GM12872 (cell line): ENCODE measurements around the gene KCND3.

Source experiments
- TF ChIP-seq, protein P1 (sequence below): IDR thresholded peaks from 3 replicates; pipeline ENCODE4 v1.5.1; 2011; ENCODE audit warnings: low read depth, mild to moderate bottlenecking, low read length, moderate library complexity; ENCODE audit not compliant: insufficient read depth

Gene KCND3

DNA sequence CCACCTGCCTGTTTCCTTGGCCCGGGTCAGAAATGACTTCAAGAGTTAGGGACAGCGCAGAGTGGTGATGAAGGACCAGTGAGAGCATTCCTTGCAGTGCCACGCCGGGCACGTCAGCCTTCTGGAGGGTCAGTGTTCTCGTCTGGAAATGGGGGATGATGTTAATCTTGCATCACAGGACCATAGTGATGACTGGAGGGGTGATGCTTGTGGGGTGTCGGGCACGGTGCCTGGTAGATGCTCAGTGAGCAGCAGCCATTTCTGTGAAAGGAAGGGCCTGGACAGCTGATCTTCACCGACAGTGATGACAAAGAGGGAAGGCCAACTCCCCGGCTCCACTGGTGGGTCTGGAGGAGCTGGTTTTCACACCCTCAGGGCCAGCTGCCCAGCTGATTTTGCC is 177.6 kb downstream of the KCND3 start:
- TF ChIP-seq, protein P1, sequence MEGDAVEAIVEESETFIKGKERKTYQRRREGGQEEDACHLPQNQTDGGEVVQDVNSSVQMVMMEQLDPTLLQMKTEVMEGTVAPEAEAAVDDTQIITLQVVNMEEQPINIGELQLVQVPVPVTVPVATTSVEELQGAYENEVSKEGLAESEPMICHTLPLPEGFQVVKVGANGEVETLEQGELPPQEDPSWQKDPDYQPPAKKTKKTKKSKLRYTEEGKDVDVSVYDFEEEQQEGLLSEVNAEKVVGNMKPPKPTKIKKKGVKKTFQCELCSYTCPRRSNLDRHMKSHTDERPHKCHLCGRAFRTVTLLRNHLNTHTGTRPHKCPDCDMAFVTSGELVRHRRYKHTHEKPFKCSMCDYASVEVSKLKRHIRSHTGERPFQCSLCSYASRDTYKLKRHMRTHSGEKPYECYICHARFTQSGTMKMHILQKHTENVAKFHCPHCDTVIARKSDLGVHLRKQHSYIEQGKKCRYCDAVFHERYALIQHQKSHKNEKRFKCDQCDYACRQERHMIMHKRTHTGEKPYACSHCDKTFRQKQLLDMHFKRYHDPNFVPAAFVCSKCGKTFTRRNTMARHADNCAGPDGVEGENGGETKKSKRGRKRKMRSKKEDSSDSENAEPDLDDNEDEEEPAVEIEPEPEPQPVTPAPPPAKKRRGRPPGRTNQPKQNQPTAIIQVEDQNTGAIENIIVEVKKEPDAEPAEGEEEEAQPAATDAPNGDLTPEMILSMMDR = no peak

GRCh38 chr1:111805251-111805650 is 184.2 kb downstream of the KCND3 start:
- TF ChIP-seq, protein P1 = no peak

DNA sequence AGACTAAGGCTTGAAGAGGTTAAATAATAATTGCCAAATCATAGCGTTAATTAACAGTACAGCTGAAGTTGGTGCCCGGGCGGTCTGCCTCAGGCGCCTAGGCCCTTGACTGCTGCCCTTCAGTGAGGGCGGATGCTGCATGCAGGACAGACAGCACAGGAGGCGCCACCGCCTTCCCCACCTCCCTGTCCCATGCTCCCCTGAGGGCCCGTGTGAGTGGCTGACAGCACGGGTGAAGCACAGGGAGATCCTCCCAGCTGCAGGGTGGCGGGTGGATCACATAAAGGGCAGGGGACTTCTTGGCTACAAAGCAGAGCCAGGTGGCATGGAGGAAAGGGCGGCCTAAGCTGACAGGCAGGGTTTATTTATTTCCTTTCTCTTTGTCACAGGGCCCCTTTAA is 184.7 kb downstream of the KCND3 start:
- TF ChIP-seq, protein P1 = no peak

GRCh38 chr1:111803951-111804350 is 185.5 kb downstream of the KCND3 start:
- TF ChIP-seq, protein P1 = no peak

DNA sequence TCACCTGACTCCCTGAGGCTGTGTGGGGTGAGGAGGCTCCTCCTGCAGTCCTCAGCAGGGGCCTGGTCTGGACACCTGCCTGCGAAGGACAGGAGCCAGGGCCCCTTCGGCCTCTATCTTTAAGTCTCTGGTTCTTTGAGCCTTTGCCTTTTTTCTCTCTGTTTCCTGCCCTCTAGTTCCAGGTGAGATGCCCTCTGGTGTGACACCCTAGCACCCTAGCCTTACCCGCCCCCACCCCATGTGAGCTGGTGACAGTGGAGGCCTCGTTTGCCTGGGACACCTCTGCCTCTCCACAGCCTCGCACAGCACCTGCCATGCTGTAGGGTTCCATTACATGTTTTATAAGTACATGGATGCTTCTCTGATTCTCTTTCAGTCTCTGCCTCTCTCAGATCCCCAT is 186.5 kb downstream of the KCND3 start:
- TF ChIP-seq, protein P1 = no peak

GRCh38 chr1:111802110-111802509 is 187.4 kb downstream of the KCND3 start:
- TF ChIP-seq, protein P1 = no peak

- TF ChIP-seq, protein P1 = no peak
Measured at GRCh38 chr1:111801071-111801850, 188.2 kb downstream of the KCND3 start.
